ENCODE measurements around the gene SMYD4.

SMYD4 gene

GRCh38 chr17:1753767-1754429, 75.8 kb downstream of the SMYD4 start:
- no peak for DNase-seq (ENCODE audit: low read depth, low spot score)
- CTCF ChIA-PET = interaction anchor here (0.6 kb wide), 1 partner anchor 32 kb away, joined by 3 read pairs; no protein-coding TSS in a partner anchor
- no peak overlapping the region for H3K4me3 ChIP-seq (ENCODE audit: low read depth, low read length)
- TF ChIP-seq CTCF (IDR thresholded peaks at IDR 0.05; ENCODE audit: insufficient read depth, low read length, missing control alignments) = no peak
- POLR2A ChIA-PET = no interaction called here

GRCh38 chr17:1752425-1753262, 77.1 kb downstream of the SMYD4 start:
- POLR2A ChIA-PET = interaction anchor here (1.2 kb wide), 2 partner anchors 26 to 36 kb away, joined by 3 read pairs; no protein-coding TSS in a partner anchor
- no peak overlapping the region for H3K4me3 ChIP-seq (ENCODE audit: low read depth, low read length)

GRCh38 chr17:1750628-1751027, 79.1 kb downstream of the SMYD4 start:
- TF ChIP-seq CTCF (IDR thresholded peaks at IDR 0.05; ENCODE audit: insufficient read depth, low read length, missing control alignments) = no peak
- no peak for DNase-seq (ENCODE audit: low read depth, low spot score)
- H3K4me3 ChIP-seq (ENCODE audit: low read depth, low read length) = no peak overlapping the region
- POLR2A ChIA-PET = interaction anchor here (0.6 kb wide), 1 partner anchor 567 kb away, joined by 4 read pairs; no protein-coding TSS in a partner anchor
- CTCF ChIA-PET = interaction anchor here (0.6 kb wide), 1 partner anchor 29 kb away, joined by 3 read pairs; no protein-coding TSS in a partner anchor

More at GRCh38 chr17:1752425-1753262, 77.1 kb downstream of the SMYD4 start:
- TF ChIP-seq CTCF (IDR thresholded peaks at IDR 0.05; ENCODE audit: insufficient read depth, low read length, missing control alignments) = no peak
- CTCF ChIA-PET = interaction anchor here (0.7 to 1.6 kb wide), 2 partner anchors 10 to 31 kb away, joined by 3 to 5 read pairs; partner anchors contain the start of gene SERPINF1
- no peak for DNase-seq (ENCODE audit: low read depth, low spot score)

- no peak for TF ChIP-seq CTCF (IDR thresholded peaks at IDR 0.05; ENCODE audit: insufficient read depth, low read length, missing control alignments)
- ChIA-PET POLR2A (no interaction called here), CTCF (interaction anchor here (2.0 kb wide), 1 partner anchor 26 kb away, joined by 6 read pairs; no protein-coding TSS in a partner anchor)
- H3K4me3 ChIP-seq (ENCODE audit: low read depth, low read length) = no peak overlapping the region
- DNase-seq (ENCODE audit: low read depth, low spot score) = no peak
Observed at GRCh38 chr17:1746975-1747543, 82.6 kb downstream of the SMYD4 start.

GRCh38 chr17:1745513-1746020, 84.1 kb downstream of the SMYD4 start:
- no peak for TF ChIP-seq CTCF (IDR thresholded peaks at IDR 0.05; ENCODE audit: insufficient read depth, low read length, missing control alignments)
- ChIA-PET CTCF (interaction anchor here (0.7 to 2.0 kb wide), 2 partner anchors 9 to 24 kb away, joined by 4 to 6 read pairs; no protein-coding TSS in a partner anchor), POLR2A (no interaction called here)
- DNase-seq (ENCODE audit: low read depth, low spot score) = no peak
- H3K4me3 ChIP-seq (ENCODE audit: low read depth, low read length) = no peak overlapping the region

Data from AG04449 (cell line).